Stimulated activated naive CD4-positive, alpha-beta T cell treated with Interleukin-2 at 50 U/mL for 16 hours (primary cell): Measurements from ENCODE around the gene KIZ.
"Not testable (repeated sequence)": the region's sequence is repeated elsewhere in the genome, so short reads cannot be mapped to it uniquely, and the experiment has no call there.

Source experiments
- DNase-seq: peaks from one replicate; lab custom pipeline; 2025; lab: John Stamatoyannopoulos, UW

KIZ gene

GRCh38 chr20:21139881-21140566 is 14.1 kb downstream of the KIZ start:
- no peak for DNase-seq

DNA sequence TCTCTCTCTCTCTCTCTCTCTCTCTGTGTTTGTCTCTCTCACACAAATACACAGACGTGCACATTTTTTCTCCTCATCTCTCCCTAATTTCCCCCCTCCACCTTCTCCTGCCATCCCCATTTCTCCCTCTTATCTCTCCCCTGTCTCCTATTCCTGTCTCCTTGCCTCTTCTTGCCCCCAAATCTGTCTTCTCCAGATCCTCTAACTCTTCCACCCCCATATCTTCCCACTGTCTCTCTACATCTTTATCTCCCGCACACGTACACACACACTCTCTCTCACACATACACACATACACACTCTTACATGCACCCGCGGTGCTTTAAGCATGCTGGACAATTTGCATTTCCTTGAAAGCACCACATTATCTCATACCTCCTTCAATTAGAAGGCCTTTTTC is 15.9 kb downstream of the KIZ start:
- no peak for DNase-seq

DNA sequence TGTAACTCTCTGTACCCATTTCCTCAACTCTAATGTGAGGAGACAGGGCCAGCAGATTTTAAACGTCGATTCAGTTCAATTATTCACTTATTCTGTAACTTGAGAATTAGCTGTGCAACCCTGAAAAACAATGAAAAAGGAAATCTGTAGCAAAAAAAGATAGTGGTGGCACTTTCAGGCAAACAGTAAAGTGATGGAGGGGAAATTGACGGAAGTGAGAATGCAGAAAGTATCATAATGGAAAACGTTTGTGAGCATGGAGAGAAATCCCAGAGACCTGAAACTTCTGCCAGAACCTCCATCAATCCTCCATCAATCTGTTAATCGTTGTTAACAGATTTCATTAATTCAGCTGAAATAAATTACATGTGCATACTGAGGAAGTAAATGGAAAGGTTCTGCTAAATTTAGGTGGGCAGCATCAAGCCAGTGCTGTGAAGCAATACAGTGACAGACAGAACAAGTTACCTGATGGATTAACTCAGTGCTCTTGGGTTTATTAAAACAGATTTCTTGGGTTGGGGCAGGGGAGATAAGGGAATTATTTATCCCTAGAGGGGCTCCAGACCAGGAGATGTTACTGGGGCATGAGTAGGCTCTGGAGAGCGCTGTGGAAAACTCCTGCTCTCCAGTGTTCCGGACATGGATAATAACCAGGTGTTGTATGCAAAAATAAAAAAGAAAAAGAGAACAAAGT is 17.5 kb downstream of the KIZ start:
- no peak for DNase-seq

DNA sequence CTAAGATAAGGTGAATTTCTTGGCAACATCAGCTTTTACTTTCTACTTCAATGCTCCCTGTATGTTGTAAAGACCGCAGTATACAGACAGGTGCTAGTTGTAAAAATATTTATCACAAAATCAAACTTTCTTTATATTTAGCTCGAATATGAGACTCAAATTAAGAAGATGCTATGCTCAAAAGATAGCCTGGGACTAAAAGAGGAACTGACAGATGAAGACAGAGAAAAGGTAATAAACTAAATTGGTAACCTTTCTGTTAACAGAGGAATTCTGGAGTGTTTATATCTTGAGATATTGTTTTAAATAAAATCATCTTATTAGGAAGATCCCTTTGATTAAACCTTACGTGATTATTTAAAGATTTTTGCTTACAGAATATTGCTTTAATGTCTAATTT is 19.5 kb downstream of the KIZ start:
- DNase-seq: no peak

GRCh38 chr20:21146215-21146614 is 20.3 kb downstream of the KIZ start:
- no peak for DNase-seq

DNA sequence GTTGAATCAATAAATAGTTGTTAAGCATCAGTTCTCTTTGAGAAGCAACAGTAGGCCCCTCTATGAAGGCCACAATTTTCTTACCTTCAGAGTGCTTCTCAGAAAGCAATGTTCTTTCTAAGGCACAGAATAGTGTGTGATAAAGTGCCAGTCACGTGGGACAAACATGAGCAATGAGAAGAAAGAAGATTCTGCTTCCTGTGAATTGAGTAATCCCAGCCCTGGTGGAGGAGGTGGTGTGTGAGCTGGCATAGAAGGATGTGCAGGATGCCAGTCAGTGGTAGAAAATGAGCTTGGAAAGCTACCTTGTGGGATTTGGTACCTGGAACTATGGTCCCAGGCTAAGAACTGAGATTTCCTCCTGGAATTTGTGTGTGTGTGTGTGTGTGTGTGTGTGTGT is 21.7 kb downstream of the KIZ start:
- DNase-seq: no peak

DNA sequence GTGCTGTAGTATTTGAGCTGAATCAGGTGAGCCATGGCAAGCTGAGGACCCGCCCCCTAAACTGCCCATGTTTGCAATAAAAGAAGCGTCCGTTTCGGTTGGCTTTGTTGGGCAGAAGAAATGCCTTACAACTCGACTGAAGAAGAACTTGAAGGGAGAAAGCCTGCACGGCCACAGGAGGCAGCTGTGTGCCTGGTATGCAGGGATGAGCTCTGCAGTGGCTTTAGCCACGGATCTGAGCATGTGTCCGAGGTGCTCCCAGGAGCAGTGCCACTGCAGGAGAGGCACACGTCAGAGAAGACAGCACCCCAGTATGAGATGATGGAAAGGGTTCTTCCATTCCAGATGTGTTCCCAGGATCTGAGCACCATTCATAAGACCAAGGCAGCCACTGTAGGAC is 23.5 kb downstream of the KIZ start:
- DNase-seq: no peak

- DNase-seq: no peak
These were observed 25.9 kb downstream of the KIZ start for GRCh38 chr20:21151791-21152190.

- no peak for DNase-seq
These were observed 28.8 kb downstream of the KIZ start for GRCh38 chr20:21154692-21155091.

DNA sequence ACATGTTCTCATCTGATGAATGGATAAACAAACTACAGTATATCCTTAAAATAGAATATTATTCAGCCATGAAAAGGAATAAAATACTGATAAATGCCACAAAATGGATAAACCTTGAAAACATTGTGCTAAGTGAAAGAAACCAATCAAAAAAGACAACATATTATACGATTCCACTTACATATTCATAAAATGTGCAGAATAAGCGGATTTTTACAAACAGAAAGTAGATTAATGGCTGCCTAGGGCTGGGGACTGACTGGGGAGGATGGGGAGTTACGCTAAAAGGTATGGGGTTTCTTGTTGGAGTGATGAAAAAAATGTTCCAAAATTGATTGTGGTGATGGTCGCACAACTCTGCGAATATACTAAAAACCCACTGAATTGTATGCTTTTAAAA is 29.4 kb downstream of the KIZ start:
- no peak for DNase-seq

DNA sequence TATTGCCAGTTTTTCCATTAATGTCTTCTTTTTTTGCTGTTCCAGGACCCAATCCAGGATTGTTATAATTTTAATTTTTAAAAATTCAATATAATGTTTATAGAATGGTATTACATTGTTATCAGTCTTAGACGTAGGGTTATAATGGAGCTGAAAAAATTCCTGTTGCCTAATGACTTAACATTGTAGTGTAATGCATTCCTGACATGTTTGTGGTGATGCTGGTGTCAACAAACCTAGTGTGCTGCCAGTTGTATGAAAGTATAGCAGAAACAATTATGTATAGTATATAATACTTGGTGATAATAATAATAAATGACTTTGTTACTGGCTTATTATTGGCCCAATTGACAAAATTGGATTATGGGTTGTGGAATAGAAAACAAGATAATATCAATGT is 30.4 kb downstream of the KIZ start:
- no peak for DNase-seq

- no peak for DNase-seq
These were observed 31.1 kb downstream of the KIZ start for GRCh38 chr20:21157006-21157405.

DNA sequence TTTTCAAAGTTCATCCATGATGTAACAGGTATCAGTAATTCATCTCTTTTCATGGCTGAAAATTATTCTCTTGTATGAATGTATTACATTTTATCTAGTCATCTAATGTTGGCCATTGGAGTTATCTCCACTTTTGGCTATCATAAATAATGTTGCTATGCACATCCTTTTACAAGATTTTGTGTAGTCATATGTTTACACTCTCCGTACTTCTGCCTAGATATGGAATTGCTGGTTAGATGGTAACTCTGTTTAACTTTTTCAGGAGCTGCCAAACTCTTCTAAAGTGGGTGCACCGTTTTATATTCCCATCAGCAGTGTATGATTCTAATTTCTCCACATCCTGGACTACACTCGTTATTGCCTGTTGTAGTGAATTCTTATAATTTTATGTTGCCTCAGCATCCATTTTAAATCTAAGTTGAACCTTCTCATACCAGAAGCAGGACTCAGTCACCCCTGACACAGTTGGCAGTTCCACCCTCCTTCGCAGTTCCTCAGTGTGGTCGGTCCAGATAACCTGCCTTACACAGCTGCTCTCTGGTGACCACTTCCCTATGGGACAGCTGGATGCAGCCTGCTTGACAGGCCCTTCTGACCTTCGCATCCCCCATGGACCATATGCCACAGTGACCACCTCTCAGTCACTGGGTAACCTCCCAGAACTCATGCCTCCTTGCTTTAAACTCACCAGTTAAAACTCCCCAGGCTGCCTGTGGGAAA is 33.9 kb downstream of the KIZ start:
- DNase-seq: no peak

DNA sequence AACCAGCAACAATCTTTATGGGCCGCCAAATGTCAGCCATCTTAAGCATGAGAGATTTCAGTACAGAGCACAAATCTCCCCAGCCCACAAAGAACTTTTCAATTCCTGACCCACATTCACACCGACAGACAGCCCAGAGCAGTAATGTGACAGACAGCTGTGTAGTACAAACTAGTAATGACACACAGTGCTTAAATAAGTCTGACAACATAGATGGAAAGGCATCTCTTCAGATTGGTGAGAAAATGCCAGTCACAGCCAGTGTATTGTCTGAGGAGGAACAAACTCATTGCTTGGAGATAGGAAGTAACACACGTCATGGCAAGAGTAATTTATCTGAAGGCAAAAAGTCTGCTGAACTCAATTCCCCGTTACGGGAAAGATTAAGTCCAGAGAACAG is 36.0 kb downstream of the KIZ start:
- DNase-seq: no peak

DNA sequence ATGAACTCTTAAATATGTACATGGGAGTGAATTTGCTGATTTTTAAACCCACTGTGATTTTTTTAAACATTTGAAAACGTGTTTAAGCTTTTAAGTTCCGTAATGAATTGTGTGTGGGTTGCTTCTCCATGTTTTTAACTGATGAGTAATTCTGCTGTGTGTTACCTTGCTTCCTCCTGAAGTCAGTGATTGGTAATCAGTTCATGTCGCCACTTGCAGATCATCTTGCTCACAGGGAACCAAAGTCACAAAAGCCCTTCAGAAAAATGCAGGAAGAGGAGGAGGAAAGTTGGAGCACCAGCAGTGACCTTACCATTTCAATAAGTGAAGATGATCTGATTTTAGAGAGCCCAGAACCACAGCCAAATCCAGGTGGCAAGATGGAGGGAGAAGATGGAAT is 36.7 kb downstream of the KIZ start:
- DNase-seq: no peak

DNA sequence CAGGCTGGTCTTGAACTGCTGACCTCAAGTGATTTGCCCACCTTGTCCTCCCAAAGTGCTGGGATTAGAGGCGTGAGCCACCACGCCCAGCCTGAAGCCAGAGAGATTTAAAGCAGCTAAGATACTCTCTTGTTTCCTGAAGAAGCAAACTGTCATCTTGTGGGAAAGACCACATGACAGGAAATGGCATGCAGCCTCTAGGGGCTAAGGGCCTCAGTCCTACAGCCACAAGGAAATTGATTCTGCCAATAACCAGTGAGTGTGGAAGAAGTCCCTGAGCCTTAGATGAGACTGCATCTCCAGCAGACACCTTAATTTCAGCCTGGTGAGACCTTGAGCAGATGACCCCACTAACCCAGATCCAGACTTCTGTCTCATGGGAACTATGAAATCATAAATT is 40.9 kb downstream of the KIZ start:
- DNase-seq: no peak

DNA sequence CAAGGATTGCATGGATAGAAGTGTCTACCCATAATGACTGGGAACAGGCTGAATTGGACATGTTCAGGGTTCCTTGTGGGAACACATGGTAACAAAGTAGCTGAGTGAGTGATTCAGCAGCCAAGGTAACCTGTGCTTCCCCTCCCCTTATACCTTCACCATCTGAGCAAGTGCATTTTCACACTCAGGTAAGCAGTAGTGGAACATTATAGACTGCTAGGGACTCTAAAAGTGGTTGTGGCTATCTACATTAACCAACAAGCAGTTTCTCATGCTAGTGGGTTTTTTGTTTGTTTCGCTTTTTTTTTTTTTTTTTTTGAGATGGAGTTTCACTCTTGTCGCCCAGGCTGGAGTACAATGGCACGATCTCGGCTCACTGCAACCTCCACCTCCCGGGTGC is 41.4 kb downstream of the KIZ start:
- no peak for DNase-seq

GRCh38 chr20:21168061-21168460 is 42.2 kb downstream of the KIZ start:
- not testable (repeated sequence) for DNase-seq

- DNase-seq: no peak
These were observed 46.7 kb downstream of the KIZ start for GRCh38 chr20:21172626-21173025.

DNA sequence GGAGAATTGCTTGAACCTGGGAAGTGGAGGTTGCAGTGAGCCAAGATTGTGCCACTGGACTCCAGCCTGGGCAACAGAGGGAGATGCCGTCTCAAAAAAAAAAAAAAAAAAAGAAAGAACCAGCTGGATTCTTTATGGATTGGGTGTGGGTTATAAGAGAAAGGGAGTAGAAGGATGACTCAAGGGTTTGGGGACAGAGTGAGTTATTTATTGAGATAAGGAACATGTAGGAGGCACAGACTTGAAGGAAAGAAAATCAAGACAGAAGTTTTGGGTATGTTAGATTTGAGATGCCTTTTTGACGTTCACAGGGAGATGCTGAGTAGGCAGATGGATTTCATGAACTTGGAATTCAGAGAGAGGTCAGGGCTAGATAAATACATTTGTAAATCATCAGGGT is 47.6 kb downstream of the KIZ start:
- DNase-seq: no peak

GRCh38 chr20:21174516-21175239 is 48.8 kb downstream of the KIZ start:
- no peak for DNase-seq

DNA sequence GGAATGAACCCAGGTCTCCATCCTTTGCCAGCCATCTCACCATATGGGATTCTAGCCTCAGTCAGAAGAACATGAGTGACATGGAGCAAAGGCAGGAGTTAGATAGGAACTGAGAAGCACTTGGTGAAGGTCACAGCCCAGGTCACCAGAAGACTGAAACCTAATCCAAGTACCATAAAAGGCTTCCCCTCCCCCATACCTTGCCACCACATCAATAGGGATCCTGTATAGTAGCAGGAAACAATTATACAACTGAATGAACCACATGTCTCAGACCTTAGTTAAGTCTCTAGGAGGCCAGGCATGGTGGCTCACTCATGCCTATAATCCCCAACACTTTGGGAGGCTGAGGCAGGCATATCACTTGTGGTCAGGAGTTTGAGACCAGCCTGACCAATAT is 49.6 kb downstream of the KIZ start:
- no peak for DNase-seq

DNA sequence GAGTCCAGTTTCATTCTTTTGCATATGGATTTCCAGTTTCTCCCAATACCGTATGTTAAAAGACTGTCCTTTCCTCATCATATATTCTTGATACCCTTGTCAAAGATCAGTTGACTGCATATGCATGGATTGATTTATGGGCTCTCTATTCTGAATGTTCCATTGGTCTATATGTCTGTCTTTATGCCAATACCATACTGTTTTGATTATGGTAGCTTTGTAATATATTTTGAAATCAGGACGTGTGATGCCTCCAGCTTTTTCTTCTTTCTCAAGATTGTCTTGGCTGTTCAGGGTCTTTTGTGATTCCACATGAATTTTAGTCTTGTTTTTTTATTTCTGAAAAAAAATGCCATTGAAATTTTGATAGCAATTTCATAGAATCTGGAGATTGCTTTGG is 51.9 kb downstream of the KIZ start:
- DNase-seq: no peak
